ENCODE results near the gene S1PR5. TPM values are rescaled to one million over a fixed set of nuclear protein-coding genes. Genes with fewer than 3 reads are reported as not detected.

S1PR5 gene
- total and polyA plus RNA-seq, 10 of the 15 experiments (the other 5 are each of a cell fraction or from before 2014, with no cell fraction given), result 0.04 TPM; not detected in 9

DNA sequence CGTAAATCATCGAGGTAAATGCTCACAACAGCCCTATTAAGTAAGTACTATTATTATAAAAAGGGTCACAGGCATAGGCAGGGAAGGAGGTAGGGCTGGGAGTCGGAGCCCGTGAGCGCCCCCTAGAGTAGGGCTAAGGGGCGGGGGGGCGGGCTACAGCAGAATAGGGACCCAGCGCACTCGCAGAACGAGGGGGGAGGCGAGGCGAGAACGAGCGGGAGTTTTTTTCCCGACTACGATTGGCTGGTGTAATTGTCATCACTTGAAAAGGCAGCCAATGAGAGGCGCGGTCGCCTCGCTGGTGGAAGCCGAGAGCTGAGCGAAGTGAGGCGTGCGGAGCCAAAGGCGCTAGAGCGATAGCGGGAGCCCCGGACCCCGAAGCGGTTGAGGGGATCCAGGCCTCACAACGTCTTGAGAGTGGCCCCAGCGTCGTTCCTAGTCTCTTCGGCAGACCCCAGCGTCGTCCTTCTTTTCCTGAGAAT, 38.3 kb downstream of the S1PR5 start (continued):
- TF ChIP-seq, protein P1, sequence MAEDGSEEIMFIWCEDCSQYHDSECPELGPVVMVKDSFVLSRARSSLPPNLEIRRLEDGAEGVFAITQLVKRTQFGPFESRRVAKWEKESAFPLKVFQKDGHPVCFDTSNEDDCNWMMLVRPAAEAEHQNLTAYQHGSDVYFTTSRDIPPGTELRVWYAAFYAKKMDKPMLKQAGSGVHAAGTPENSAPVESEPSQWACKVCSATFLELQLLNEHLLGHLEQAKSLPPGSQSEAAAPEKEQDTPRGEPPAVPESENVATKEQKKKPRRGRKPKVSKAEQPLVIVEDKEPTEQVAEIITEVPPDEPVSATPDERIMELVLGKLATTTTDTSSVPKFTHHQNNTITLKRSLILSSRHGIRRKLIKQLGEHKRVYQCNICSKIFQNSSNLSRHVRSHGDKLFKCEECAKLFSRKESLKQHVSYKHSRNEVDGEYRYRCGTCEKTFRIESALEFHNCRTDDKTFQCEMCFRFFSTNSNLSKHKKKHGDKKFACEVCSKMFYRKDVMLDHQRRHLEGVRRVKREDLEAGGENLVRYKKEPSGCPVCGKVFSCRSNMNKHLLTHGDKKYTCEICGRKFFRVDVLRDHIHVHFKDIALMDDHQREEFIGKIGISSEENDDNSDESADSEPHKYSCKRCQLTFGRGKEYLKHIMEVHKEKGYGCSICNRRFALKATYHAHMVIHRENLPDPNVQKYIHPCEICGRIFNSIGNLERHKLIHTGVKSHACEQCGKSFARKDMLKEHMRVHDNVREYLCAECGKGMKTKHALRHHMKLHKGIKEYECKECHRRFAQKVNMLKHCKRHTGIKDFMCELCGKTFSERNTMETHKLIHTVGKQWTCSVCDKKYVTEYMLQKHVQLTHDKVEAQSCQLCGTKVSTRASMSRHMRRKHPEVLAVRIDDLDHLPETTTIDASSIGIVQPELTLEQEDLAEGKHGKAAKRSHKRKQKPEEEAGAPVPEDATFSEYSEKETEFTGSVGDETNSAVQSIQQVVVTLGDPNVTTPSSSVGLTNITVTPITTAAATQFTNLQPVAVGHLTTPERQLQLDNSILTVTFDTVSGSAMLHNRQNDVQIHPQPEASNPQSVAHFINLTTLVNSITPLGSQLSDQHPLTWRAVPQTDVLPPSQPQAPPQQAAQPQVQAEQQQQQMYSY (CRISPR knock-in tag; IDR thresholded peaks at IDR 0.05), result no peak
- TF ChIP-seq IRF4 (IDR thresholded peaks at IDR 0.05; ENCODE audit: low read depth, low read length) (no peak), POLR2A (IDR thresholded peaks at IDR 0.05; ENCODE audit: low read depth, low read length) (no peak), NFYB (IDR thresholded peaks at IDR 0.05; ENCODE audit: insufficient read depth, low read depth, low read length) (peak; percentile 57; the same call in 1 of the 2 replicates), SMARCA5 (IDR thresholded peaks at IDR 0.05) (no peak), RAD21 (IDR thresholded peaks at IDR 0.05; ENCODE audit: insufficient read depth, low read depth, low read length) (peak; percentile 10; the same call in 1 of the 2 replicates), WRNIP1 (IDR thresholded peaks at IDR 0.05; ENCODE audit: borderline replicate concordance, low read depth, low read length) (no peak), CHD2 (IDR thresholded peaks at IDR 0.05; ENCODE audit: borderline replicate concordance, low read depth, low read length) (no peak), NR2F1 (conservative IDR thresholded peaks at IDR 0.05) (no peak), IKZF2 (IDR thresholded peaks at IDR 0.05) (no peak), NFYA (IDR thresholded peaks at IDR 0.05; ENCODE audit: borderline replicate concordance, low read depth, low read length) (no peak), SREBF1 (IDR thresholded peaks at IDR 0.05; ENCODE audit: low read length) (no peak), EP300 (IDR thresholded peaks at IDR 0.05; ENCODE audit: borderline replicate concordance in 1 of 2, control insufficient read depth in 1 of 2, low read depth in 2 of 2, low read length in 2 of 2) (no peak)
- TF ChIP-seq, protein P2, sequence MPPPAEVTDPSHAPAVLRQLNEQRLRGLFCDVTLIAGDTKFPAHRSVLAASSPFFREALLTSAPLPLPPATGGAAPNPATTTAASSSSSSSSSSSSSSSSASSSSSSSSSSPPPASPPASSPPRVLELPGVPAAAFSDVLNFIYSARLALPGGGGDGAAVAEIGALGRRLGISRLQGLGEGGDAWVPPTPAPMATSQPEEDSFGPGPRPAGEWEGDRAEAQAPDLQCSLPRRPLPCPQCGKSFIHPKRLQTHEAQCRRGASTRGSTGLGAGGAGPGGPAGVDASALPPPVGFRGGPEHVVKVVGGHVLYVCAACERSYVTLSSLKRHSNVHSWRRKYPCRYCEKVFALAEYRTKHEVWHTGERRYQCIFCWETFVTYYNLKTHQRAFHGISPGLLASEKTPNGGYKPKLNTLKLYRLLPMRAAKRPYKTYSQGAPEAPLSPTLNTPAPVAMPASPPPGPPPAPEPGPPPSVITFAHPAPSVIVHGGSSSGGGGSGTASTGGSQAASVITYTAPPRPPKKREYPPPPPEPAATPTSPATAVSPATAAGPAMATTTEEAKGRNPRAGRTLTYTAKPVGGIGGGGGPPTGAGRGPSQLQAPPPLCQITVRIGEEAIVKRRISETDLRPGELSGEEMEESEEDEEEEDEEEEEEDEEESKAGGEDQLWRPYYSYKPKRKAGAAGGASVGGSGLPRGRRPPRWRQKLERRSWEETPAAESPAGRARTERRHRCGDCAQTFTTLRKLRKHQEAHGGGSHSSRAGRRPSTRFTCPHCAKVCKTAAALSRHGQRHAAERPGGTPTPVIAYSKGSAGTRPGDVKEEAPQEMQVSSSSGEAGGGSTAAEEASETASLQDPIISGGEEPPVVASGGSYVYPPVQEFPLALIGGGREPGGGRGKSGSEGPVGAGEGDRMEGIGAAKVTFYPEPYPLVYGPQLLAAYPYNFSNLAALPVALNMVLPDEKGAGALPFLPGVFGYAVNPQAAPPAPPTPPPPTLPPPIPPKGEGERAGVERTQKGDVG (CRISPR knock-in tag; IDR thresholded peaks at IDR 0.05), result no peak
- TF ChIP-seq, protein P3, sequence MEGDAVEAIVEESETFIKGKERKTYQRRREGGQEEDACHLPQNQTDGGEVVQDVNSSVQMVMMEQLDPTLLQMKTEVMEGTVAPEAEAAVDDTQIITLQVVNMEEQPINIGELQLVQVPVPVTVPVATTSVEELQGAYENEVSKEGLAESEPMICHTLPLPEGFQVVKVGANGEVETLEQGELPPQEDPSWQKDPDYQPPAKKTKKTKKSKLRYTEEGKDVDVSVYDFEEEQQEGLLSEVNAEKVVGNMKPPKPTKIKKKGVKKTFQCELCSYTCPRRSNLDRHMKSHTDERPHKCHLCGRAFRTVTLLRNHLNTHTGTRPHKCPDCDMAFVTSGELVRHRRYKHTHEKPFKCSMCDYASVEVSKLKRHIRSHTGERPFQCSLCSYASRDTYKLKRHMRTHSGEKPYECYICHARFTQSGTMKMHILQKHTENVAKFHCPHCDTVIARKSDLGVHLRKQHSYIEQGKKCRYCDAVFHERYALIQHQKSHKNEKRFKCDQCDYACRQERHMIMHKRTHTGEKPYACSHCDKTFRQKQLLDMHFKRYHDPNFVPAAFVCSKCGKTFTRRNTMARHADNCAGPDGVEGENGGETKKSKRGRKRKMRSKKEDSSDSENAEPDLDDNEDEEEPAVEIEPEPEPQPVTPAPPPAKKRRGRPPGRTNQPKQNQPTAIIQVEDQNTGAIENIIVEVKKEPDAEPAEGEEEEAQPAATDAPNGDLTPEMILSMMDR (IDR thresholded peaks at IDR 0.05 in 2 of 3, conservative IDR thresholded peaks at IDR 0.05 in 1 of 3; ENCODE audit: control insufficient read depth in 2 of 3, extremely low read depth in 1 of 3, insufficient read depth in 1 of 3, low read depth in 3 of 3, low read length in 3 of 3), result peak; percentile 16 to 56 (median 27); a peak in 5 of 6 replicates
- TF ChIP-seq, protein P4, sequence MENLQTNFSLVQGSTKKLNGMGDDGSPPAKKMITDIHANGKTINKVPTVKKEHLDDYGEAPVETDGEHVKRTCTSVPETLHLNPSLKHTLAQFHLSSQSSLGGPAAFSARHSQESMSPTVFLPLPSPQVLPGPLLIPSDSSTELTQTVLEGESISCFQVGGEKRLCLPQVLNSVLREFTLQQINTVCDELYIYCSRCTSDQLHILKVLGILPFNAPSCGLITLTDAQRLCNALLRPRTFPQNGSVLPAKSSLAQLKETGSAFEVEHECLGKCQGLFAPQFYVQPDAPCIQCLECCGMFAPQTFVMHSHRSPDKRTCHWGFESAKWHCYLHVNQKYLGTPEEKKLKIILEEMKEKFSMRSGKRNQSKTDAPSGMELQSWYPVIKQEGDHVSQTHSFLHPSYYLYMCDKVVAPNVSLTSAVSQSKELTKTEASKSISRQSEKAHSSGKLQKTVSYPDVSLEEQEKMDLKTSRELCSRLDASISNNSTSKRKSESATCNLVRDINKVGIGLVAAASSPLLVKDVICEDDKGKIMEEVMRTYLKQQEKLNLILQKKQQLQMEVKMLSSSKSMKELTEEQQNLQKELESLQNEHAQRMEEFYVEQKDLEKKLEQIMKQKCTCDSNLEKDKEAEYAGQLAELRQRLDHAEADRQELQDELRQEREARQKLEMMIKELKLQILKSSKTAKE (IDR thresholded peaks at IDR 0.05; ENCODE audit: low read depth, poor library complexity, severe bottlenecking), result no peak

All from GM12878 (cell line).